Large intestine (tissue), 3 donors: Measurements from ENCODE around the gene TBCD. TPM values are rescaled to one million over a fixed set of nuclear protein-coding genes. Genes with fewer than 3 reads are reported as not detected.
"Not testable (repeated sequence)": the region's sequence is repeated elsewhere in the genome, so short reads cannot be mapped to it uniquely, and the experiment has no call there.

Experiments used
- DNase-seq, 2 donors: peaks; one replicate each; pipeline versions ENCODE4 v3.0.0 to v3.0.0-alpha.2; 2013
- H3K27ac ChIP-seq: one replicate; pipeline ENCODE4 v1.5.1; 2013; ENCODE audit warnings: low read length
- H3K27me3 ChIP-seq: 2 replicates; pipeline ENCODE4 v1.6.1; 2013; ENCODE audit warnings: low read length; ENCODE audit not compliant: control insufficient read depth, insufficient read depth
- H3K36me3 ChIP-seq: 2 replicates; pipeline ENCODE4 v1.6.1; 2013; ENCODE audit warnings: low read length; ENCODE audit not compliant: control insufficient read depth, insufficient read depth
- H3K4me1 ChIP-seq: one replicate; pipeline ENCODE4 v1.6.1; 2013; ENCODE audit warnings: low read length; ENCODE audit not compliant: control insufficient read depth, insufficient read depth
- H3K4me3 ChIP-seq: one replicate; pipeline ENCODE4 v1.5.1; 2013; ENCODE audit warnings: low read length
- H3K9me3 ChIP-seq: one replicate; pipeline ENCODE4 v1.6.1; 2013; ENCODE audit warnings: mild to moderate bottlenecking, low read depth, low read length, moderate library complexity; ENCODE audit not compliant: control insufficient read depth
- WGBS: methylation state at CpG from one replicate; pipeline ENCODE4 v1.1.5; 2013; ENCODE audit warnings: low lambda C conversion rate; ENCODE audit not compliant: insufficient coverage; 5-methylcytosine and 5-hydroxymethylcytosine counted together
- polyA plus RNA-seq: library from polyadenylated mRNA; unstranded; fragments of 120-200 nt; gene quantifications from one replicate; pipeline ENCODE4 v1.2.1, GENCODE V29; 2013

TBCD gene
- polyA plus RNA-seq, 1 donor, result 81.9 TPM

- no peak overlapping the region for H3K27ac ChIP-seq
- H3K4me3 ChIP-seq, result no peak overlapping the region
- no peaks in the 10 kb centered on the region for H3K4me1 ChIP-seq
- H3K9me3 ChIP-seq, result peaks cover 6% of the 10 kb centered on the region
- WGBS, result no CpG with 5 or more reads among the region's 48 CpGs
- DNase-seq, result no peak
- no peaks in the 10 kb centered on the region for H3K27me3 ChIP-seq
- H3K36me3 ChIP-seq, result peaks cover 42% of the 10 kb centered on the region
Observed at GRCh38 chr17:82729479-82730260, 22.2 kb upstream of the TBCD start.

- no CpG with 5 or more reads among the region's 13 CpGs for WGBS
- Histone ChIP-seq H3K36me3 (peaks cover 31% of the 10 kb centered on the region), H3K4me3 (no peak overlapping the region), H3K4me1 (peaks cover 3% of the 10 kb centered on the region), H3K9me3 (peaks cover 11% of the 10 kb centered on the region), H3K27ac (no peak overlapping the region), H3K27me3 (no peaks in the 10 kb centered on the region)
- DNase-seq, result no peak
Observed at GRCh38 chr17:82732118-82732743, 19.6 kb upstream of the TBCD start.

GRCh38 chr17:82734987-82735866, 16.6 kb upstream of the TBCD start, which contains the start of gene FN3K:
Gene FN3K, plus strand, starts transcription at chr17:82735615. Its CDS starts 22 bp downstream, at chr17:82735637.
- H3K36me3 ChIP-seq, result peaks cover 35% of the 10 kb centered on the region
- WGBS, result no CpG with 5 or more reads among the region's 101 CpGs
- peaks cover 14% of the 10 kb centered on the region for H3K9me3 ChIP-seq
- H3K4me3 ChIP-seq, result peak within 1 kb of the TSS; percentile 76
- peaks cover 10% of the 10 kb centered on the region for H3K4me1 ChIP-seq
- peak within 1 kb of the TSS; percentile 91 for H3K27ac ChIP-seq
- peak; percentile 71 to 90 for DNase-seq
- no peaks in the 10 kb centered on the region for H3K27me3 ChIP-seq

- DNase-seq, result peak in 1 of 2 donors; percentile 35
- Histone ChIP-seq H3K27me3 (no peaks in the 10 kb centered on the region), H3K9me3 (peaks cover 18% of the 10 kb centered on the region), H3K36me3 (peaks cover 46% of the 10 kb centered on the region), H3K27ac (peak overlapping the region; percentile 91), H3K4me3 (peak overlapping the region; percentile 76), H3K4me1 (peaks cover 21% of the 10 kb centered on the region)
- no CpG with 5 or more reads among the region's 18 CpGs for WGBS
Observed at GRCh38 chr17:82736511-82737185, 15.2 kb upstream of the TBCD start.

GRCh38 chr17:82737967-82738877, 13.6 kb upstream of the TBCD start:
- no peaks in the 10 kb centered on the region for H3K27me3 ChIP-seq
- H3K27ac ChIP-seq, result peak overlapping the region; percentile 91
- DNase-seq, result peak; percentile 93 to 96
- WGBS, result no CpG with 5 or more reads among the region's 26 CpGs
- H3K4me1 ChIP-seq, result peaks cover 35% of the 10 kb centered on the region
- peaks cover 50% of the 10 kb centered on the region for H3K36me3 ChIP-seq
- peaks cover 19% of the 10 kb centered on the region for H3K9me3 ChIP-seq
- peak overlapping the region; percentile 25 for H3K4me3 ChIP-seq

GRCh38 chr17:82740906-82741759, 10.7 kb upstream of the TBCD start:
- no CpG with 5 or more reads among the region's 10 CpGs for WGBS
- peak overlapping the region; percentile 86 for H3K27ac ChIP-seq
- peak; percentile 96 for DNase-seq
- H3K27me3 ChIP-seq, result no peaks in the 10 kb centered on the region
- peaks cover 55% of the 10 kb centered on the region for H3K36me3 ChIP-seq
- H3K4me3 ChIP-seq, result no peak overlapping the region
- peaks cover 19% of the 10 kb centered on the region for H3K9me3 ChIP-seq
- peaks cover 34% of the 10 kb centered on the region for H3K4me1 ChIP-seq

- Histone ChIP-seq H3K36me3 (peaks cover 44% of the 10 kb centered on the region), H3K9me3 (peaks cover 17% of the 10 kb centered on the region), H3K4me3 (no peak overlapping the region), H3K4me1 (peaks cover 34% of the 10 kb centered on the region), H3K27ac (peak overlapping the region; percentile 45), H3K27me3 (no peaks in the 10 kb centered on the region)
- no CpG with 5 or more reads among the region's 16 CpGs for WGBS
- DNase-seq, result no peak
Observed at GRCh38 chr17:82743344-82744219, 8.3 kb upstream of the TBCD start.

- DNase-seq, H3K27ac ChIP-seq, H3K4me3 ChIP-seq, H3K27me3 ChIP-seq: not testable (repeated sequence)
- no CpG with 5 or more reads among the region's 7 CpGs for WGBS
- Histone ChIP-seq H3K4me1 (peaks cover 32% of the 10 kb centered on the region), H3K36me3 (peaks cover 45% of the 10 kb centered on the region), H3K9me3 (peaks cover 26% of the 10 kb centered on the region)
Observed at GRCh38 chr17:82744736-82745135, 7.1 kb upstream of the TBCD start.
